ENCODE data around the gene MEIKIN. TPM values are rescaled to one million over a fixed set of nuclear protein-coding genes. Genes with fewer than 3 reads are reported as not detected.

Gene MEIKIN
- total and polyA plus RNA-seq, 2 donors (not counting 1 experiment from before 2014, with no cell fraction given), result not detected

DNA sequence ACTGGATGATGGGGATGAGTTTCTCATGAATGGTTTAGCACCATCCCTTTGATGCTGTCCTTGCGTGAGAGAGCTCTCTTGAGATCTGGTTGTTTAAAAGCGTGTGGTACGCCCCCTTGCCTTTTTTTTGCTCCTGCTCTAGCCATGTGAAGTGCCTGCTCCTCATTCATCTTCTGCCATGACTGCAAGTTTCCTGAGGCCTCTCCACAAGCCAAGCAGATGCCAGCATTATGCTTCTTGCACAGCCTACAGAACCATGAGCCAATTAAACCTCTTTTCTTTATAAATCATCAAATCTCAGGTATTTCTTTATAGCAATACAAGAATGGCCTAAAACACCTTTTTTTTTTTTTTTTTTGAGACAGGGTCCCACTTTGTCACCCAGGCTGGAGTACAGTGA is 181.5 kb downstream of the MEIKIN start:
- Histone ChIP-seq H3K27ac (ENCODE audit: insufficient read depth, low read length) (no peak overlapping the region), H4K20me1 (ENCODE audit: control insufficient read depth, extremely low read depth, insufficient read depth, low read length) (peaks cover 6% of the 10 kb centered on the region), H3K9ac (ENCODE audit: insufficient read depth, low read length) (no peak overlapping the region), H3K4me3 (replicated peaks in 1 of 4; ENCODE audit: control extremely low read depth in 1 of 4, insufficient read depth in 1 of 4, low read depth in 3 of 4, low read length in 4 of 4) (no peak overlapping the region), H3K79me2 (ENCODE audit: control insufficient read depth, insufficient read depth, low read length) (peaks cover 98% of the 10 kb centered on the region), H3K4me1 (ENCODE audit: control insufficient read depth, extremely low read depth, insufficient read depth, low read length) (no peaks in the 10 kb centered on the region), H3K36me3 (ENCODE audit: control insufficient read depth, insufficient read depth, low read length) (no peaks in the 10 kb centered on the region), H3K27me3 (ENCODE audit: control insufficient read depth, insufficient read depth, low read length) (no peaks in the 10 kb centered on the region), H3K4me2 (ENCODE audit: extremely low read depth, insufficient read depth, low read length) (no peak overlapping the region), H3K9me3 (ENCODE audit: control insufficient read depth, insufficient read depth, low read depth, low read length) (no peaks in the 10 kb centered on the region), H2AFZ (ENCODE audit: low read length) (no peak overlapping the region)
- TF ChIP-seq EZH2 (IDR thresholded peaks at IDR 0.05; ENCODE audit: low read length, missing control alignments), result no peak
- TF ChIP-seq, protein P1, sequence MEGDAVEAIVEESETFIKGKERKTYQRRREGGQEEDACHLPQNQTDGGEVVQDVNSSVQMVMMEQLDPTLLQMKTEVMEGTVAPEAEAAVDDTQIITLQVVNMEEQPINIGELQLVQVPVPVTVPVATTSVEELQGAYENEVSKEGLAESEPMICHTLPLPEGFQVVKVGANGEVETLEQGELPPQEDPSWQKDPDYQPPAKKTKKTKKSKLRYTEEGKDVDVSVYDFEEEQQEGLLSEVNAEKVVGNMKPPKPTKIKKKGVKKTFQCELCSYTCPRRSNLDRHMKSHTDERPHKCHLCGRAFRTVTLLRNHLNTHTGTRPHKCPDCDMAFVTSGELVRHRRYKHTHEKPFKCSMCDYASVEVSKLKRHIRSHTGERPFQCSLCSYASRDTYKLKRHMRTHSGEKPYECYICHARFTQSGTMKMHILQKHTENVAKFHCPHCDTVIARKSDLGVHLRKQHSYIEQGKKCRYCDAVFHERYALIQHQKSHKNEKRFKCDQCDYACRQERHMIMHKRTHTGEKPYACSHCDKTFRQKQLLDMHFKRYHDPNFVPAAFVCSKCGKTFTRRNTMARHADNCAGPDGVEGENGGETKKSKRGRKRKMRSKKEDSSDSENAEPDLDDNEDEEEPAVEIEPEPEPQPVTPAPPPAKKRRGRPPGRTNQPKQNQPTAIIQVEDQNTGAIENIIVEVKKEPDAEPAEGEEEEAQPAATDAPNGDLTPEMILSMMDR (conservative IDR thresholded peaks at IDR 0.05 in 1 of 2, IDR thresholded peaks at IDR 0.05 in 1 of 2; ENCODE audit: low read depth in 1 of 2, low read length in 2 of 2), result no peak
- no peak for DNase-seq (ENCODE audit: low read depth in 2 of 2)

DNA sequence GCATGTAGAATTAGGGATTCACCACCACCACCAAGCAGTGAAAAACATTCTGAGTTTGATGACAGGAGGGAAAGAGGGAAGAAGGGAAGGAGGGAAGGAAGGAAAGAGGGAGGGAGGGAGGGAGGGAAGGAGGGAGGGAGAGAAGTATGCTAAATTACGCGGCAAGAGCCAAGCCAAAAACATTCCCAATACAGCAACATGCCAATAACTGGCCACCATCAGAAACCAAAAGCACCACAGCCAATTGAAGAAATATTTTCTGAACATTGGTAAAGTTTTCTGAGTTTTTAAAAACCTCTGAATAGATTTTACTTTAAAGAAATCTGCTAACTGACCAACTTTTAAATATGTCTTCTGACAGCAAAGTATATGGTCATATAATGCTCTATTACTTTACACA is 184.7 kb downstream of the MEIKIN start:
- Histone ChIP-seq H3K79me2 (ENCODE audit: control insufficient read depth, insufficient read depth, low read length) (peaks cover 100% of the 10 kb centered on the region), H3K36me3 (ENCODE audit: control insufficient read depth, insufficient read depth, low read length) (no peaks in the 10 kb centered on the region), H3K27me3 (ENCODE audit: control insufficient read depth, insufficient read depth, low read length) (no peaks in the 10 kb centered on the region), H4K20me1 (ENCODE audit: control insufficient read depth, extremely low read depth, insufficient read depth, low read length) (peaks cover 6% of the 10 kb centered on the region), H3K4me3 (replicated peaks in 1 of 4; ENCODE audit: control extremely low read depth in 1 of 4, insufficient read depth in 1 of 4, low read depth in 3 of 4, low read length in 4 of 4) (no peak overlapping the region), H3K27ac (ENCODE audit: insufficient read depth, low read length) (no peak overlapping the region), H3K4me2 (ENCODE audit: extremely low read depth, insufficient read depth, low read length) (no peak overlapping the region), H3K9me3 (ENCODE audit: control insufficient read depth, insufficient read depth, low read depth, low read length) (no peaks in the 10 kb centered on the region), H2AFZ (ENCODE audit: low read length) (no peak overlapping the region), H3K9ac (ENCODE audit: insufficient read depth, low read length) (no peak overlapping the region), H3K4me1 (ENCODE audit: control insufficient read depth, extremely low read depth, insufficient read depth, low read length) (peaks cover 5% of the 10 kb centered on the region)
- no peak for TF ChIP-seq EZH2 (IDR thresholded peaks at IDR 0.05; ENCODE audit: low read length, missing control alignments)
- no peak for DNase-seq (ENCODE audit: low read depth in 2 of 2)

DNA sequence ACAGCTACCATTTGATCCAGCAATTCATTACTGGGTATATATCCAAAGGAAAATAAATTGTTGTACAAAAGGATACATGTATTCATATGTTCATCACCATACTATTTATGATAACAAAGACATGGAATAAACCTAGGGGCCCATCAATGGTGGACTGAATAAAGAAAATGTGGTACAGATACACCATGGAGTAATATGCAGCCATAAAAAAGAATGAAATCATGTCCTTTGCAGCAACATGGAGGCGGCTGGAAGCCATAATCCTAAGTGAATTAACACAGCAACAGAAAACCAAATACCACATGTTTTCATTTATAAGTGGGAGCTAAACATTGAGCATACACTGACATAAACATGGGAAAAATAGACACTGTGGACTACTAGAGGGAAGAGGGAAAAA is 185.8 kb downstream of the MEIKIN start:
- no peak for DNase-seq (ENCODE audit: low read depth in 2 of 2)
- H2AFZ ChIP-seq (ENCODE audit: low read length), result no peak overlapping the region
- H3K9me3 ChIP-seq (ENCODE audit: control insufficient read depth, insufficient read depth, low read depth, low read length), result no peaks in the 10 kb centered on the region
- no peak overlapping the region for H3K27ac ChIP-seq (ENCODE audit: insufficient read depth, low read length)
- H3K36me3 ChIP-seq (ENCODE audit: control insufficient read depth, insufficient read depth, low read length), result no peaks in the 10 kb centered on the region
- no peak overlapping the region for H3K9ac ChIP-seq (ENCODE audit: insufficient read depth, low read length)
- peaks cover 100% of the 10 kb centered on the region for H3K79me2 ChIP-seq (ENCODE audit: control insufficient read depth, insufficient read depth, low read length)
- no peak for TF ChIP-seq EZH2 (IDR thresholded peaks at IDR 0.05; ENCODE audit: low read length, missing control alignments)
- H3K4me2 ChIP-seq (ENCODE audit: extremely low read depth, insufficient read depth, low read length), result no peak overlapping the region
- H4K20me1 ChIP-seq (ENCODE audit: control insufficient read depth, extremely low read depth, insufficient read depth, low read length), result peaks cover 6% of the 10 kb centered on the region
- no peak overlapping the region for H3K4me3 ChIP-seq (replicated peaks in 1 of 4; ENCODE audit: control extremely low read depth in 1 of 4, insufficient read depth in 1 of 4, low read depth in 3 of 4, low read length in 4 of 4)
- H3K27me3 ChIP-seq (ENCODE audit: control insufficient read depth, insufficient read depth, low read length), result no peaks in the 10 kb centered on the region
- peaks cover 5% of the 10 kb centered on the region for H3K4me1 ChIP-seq (ENCODE audit: control insufficient read depth, extremely low read depth, insufficient read depth, low read length)

DNA sequence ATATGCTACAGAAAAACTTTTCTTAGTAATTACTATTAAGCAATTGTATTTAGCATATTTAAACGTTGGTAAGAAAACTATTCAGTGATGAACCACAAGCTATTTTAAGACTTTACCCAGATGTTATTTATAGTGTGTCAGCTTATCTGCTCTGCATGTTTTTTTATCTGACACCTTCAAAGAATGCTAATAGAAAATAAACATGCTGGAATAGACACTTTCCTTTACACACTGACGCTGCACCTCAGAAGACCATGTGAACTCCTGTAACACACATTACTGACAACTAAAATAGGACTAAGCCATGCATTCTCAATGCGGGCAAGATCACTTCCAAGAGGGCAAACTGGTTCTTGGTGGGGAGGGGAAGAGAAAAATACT is 187.0 kb downstream of the MEIKIN start:
- Histone ChIP-seq H3K4me1 (ENCODE audit: control insufficient read depth, extremely low read depth, insufficient read depth, low read length) (peaks cover 5% of the 10 kb centered on the region), H2AFZ (ENCODE audit: low read length) (no peak overlapping the region), H3K36me3 (ENCODE audit: control insufficient read depth, insufficient read depth, low read length) (no peaks in the 10 kb centered on the region), H3K9ac (ENCODE audit: insufficient read depth, low read length) (no peak overlapping the region), H3K27me3 (ENCODE audit: control insufficient read depth, insufficient read depth, low read length) (no peaks in the 10 kb centered on the region), H4K20me1 (ENCODE audit: control insufficient read depth, extremely low read depth, insufficient read depth, low read length) (peaks cover 6% of the 10 kb centered on the region), H3K9me3 (ENCODE audit: control insufficient read depth, insufficient read depth, low read depth, low read length) (no peaks in the 10 kb centered on the region), H3K79me2 (ENCODE audit: control insufficient read depth, insufficient read depth, low read length) (peaks cover 98% of the 10 kb centered on the region), H3K4me3 (replicated peaks in 1 of 4; ENCODE audit: control extremely low read depth in 1 of 4, insufficient read depth in 1 of 4, low read depth in 3 of 4, low read length in 4 of 4) (no peak overlapping the region), H3K27ac (ENCODE audit: insufficient read depth, low read length) (peak overlapping the region; percentile 20), H3K4me2 (ENCODE audit: extremely low read depth, insufficient read depth, low read length) (peak overlapping the region; percentile 32)
- no peak for TF ChIP-seq EZH2 (IDR thresholded peaks at IDR 0.05; ENCODE audit: low read length, missing control alignments)
- TF ChIP-seq, protein P1 (conservative IDR thresholded peaks at IDR 0.05 in 1 of 2, IDR thresholded peaks at IDR 0.05 in 1 of 2; ENCODE audit: low read depth in 1 of 2, low read length in 2 of 2), result no peak
- peak; percentile 45 to 62 for DNase-seq (ENCODE audit: low read depth in 2 of 2)

Data from fibroblast of lung (primary cell).